ENCODE data around the gene OGT. TPM values are rescaled to one million over a fixed set of nuclear protein-coding genes. Genes with fewer than 3 reads are reported as not detected.
"Not testable (repeated sequence)": the region's sequence is repeated elsewhere in the genome, so short reads cannot be mapped to it uniquely, and the experiment has no call there.

OGT gene
- total RNA-seq, 1 experiment from 2014 or later: 174 TPM

GRCh38 chrX:71504346-71504745, 28.6 kb upstream of the OGT start:
- no peak overlapping the region for H3K27ac ChIP-seq (ENCODE audit: low read length)
- no peak for ATAC-seq
- ChIA-PET CTCF (no interaction called here), POLR2A (no interaction called here)
- H3K9me3 ChIP-seq (ENCODE audit: control insufficient read depth, insufficient read depth, low read depth, low read length): no peaks in the 10 kb centered on the region
- H3K27me3 ChIP-seq (ENCODE audit: control insufficient read depth, insufficient read depth, low read length): no peaks in the 10 kb centered on the region
- H3K36me3 ChIP-seq (ENCODE audit: control insufficient read depth, insufficient read depth, low read length): no peaks in the 10 kb centered on the region
- no peaks in the 10 kb centered on the region for H3K4me1 ChIP-seq (ENCODE audit: control insufficient read depth, insufficient read depth, low read length)
- intact Hi-C loops (cut with micrococcal nuclease; ENCODE audit: unreplicated experiment) (no loop called here), in situ Hi-C loops (cut with HindIII; ENCODE audit: low pct_unique_long_range_greater_than_20kb, low sequenced_read_pairs) (no loop called here)
- no peak overlapping the region for H3K4me3 ChIP-seq (ENCODE audit: low read depth in 2 of 2, low read length in 2 of 2)
- DNase-seq (ENCODE audit: low read depth, low spot score): no peak
- BruUV-seq (replicated peaks): no TSS peak
- TF ChIP-seq POLR2AphosphoS5 (IDR thresholded peaks at IDR 0.05; ENCODE audit: low read depth, low read length) (no peak), CTCF (IDR thresholded peaks at IDR 0.05) (no peak)

GRCh38 chrX:71509289-71509688, 23.6 kb upstream of the OGT start:
- H3K4me3 ChIP-seq (ENCODE audit: low read depth in 2 of 2, low read length in 2 of 2): no peak overlapping the region
- no peaks in the 10 kb centered on the region for H3K9me3 ChIP-seq (ENCODE audit: control insufficient read depth, insufficient read depth, low read depth, low read length)
- BruUV-seq (replicated peaks): no TSS peak
- POLR2A ChIA-PET: no interaction called here
- intact Hi-C loops (cut with micrococcal nuclease; ENCODE audit: unreplicated experiment) (no loop called here), in situ Hi-C loops (cut with HindIII; ENCODE audit: low pct_unique_long_range_greater_than_20kb, low sequenced_read_pairs) (no loop called here)
- TF ChIP-seq TCF7L2 (IDR thresholded peaks at IDR 0.05; ENCODE audit: low read depth, low read length) (no peak), POLR2AphosphoS5 (IDR thresholded peaks at IDR 0.05; ENCODE audit: low read depth, low read length) (no peak), REST (IDR thresholded peaks at IDR 0.05; ENCODE audit: insufficient read depth in 1 of 2, low read depth in 2 of 2, low read length in 1 of 2) (no peak), SIN3A (IDR thresholded peaks at IDR 0.05; ENCODE audit: borderline replicate concordance, insufficient read depth, low read depth, low read length) (no peak), CTCF (IDR thresholded peaks at IDR 0.05) (no peak)
- ATAC-seq (no peak), DNase-seq (ENCODE audit: low read depth, low spot score) (no peak)
- H3K36me3 ChIP-seq (ENCODE audit: control insufficient read depth, insufficient read depth, low read length): no peaks in the 10 kb centered on the region
- no peaks in the 10 kb centered on the region for H3K4me1 ChIP-seq (ENCODE audit: control insufficient read depth, insufficient read depth, low read length)
- no peak overlapping the region for H3K27ac ChIP-seq (ENCODE audit: low read length)
- CTCF ChIA-PET: no interaction called here
- no peaks in the 10 kb centered on the region for H3K27me3 ChIP-seq (ENCODE audit: control insufficient read depth, insufficient read depth, low read length)

- Histone ChIP-seq H3K36me3 (ENCODE audit: control insufficient read depth, insufficient read depth, low read length) (no peaks in the 10 kb centered on the region), H3K4me1 (ENCODE audit: control insufficient read depth, insufficient read depth, low read length) (no peaks in the 10 kb centered on the region), H3K4me3 (ENCODE audit: low read depth in 2 of 2, low read length in 2 of 2) (no peak overlapping the region), H3K27ac (ENCODE audit: low read length) (no peak overlapping the region), H3K9me3 (ENCODE audit: control insufficient read depth, insufficient read depth, low read depth, low read length) (no peaks in the 10 kb centered on the region), H3K27me3 (ENCODE audit: control insufficient read depth, insufficient read depth, low read length) (no peaks in the 10 kb centered on the region)
- ATAC-seq (no peak), DNase-seq (ENCODE audit: low read depth, low spot score) (no peak)
- intact Hi-C loops (cut with micrococcal nuclease; ENCODE audit: unreplicated experiment): no loop called here
- no TSS peak for BruUV-seq (replicated peaks)
- in situ Hi-C loops (cut with HindIII; ENCODE audit: low pct_unique_long_range_greater_than_20kb, low sequenced_read_pairs): no loop called here
- POLR2A ChIA-PET: no interaction called here
- CTCF ChIA-PET: no interaction called here
- TF ChIP-seq TCF7L2 (IDR thresholded peaks at IDR 0.05; ENCODE audit: low read depth, low read length) (no peak), CTCF (IDR thresholded peaks at IDR 0.05) (no peak)
Measured at GRCh38 chrX:71510161-71510560, 22.7 kb upstream of the OGT start.

GRCh38 chrX:71513731-71514130, 19.2 kb upstream of the OGT start:
- POLR2A ChIA-PET: interaction anchor here (0.7 kb wide), 1 partner anchor 19 kb away, joined by 12 read pairs; no protein-coding TSS in a partner anchor
- H3K4me3 ChIP-seq (ENCODE audit: low read depth in 2 of 2, low read length in 2 of 2); CTCF ChIA-PET; H3K27ac ChIP-seq (ENCODE audit: low read length); DNase-seq (ENCODE audit: low read depth, low spot score); intact Hi-C loops (cut with micrococcal nuclease; ENCODE audit: unreplicated experiment); ATAC-seq; H3K27me3 ChIP-seq (ENCODE audit: control insufficient read depth, insufficient read depth, low read length); H3K9me3 ChIP-seq (ENCODE audit: control insufficient read depth, insufficient read depth, low read depth, low read length); H3K4me1 ChIP-seq (ENCODE audit: control insufficient read depth, insufficient read depth, low read length); BruUV-seq (replicated peaks); in situ Hi-C loops (cut with HindIII; ENCODE audit: low pct_unique_long_range_greater_than_20kb, low sequenced_read_pairs); H3K36me3 ChIP-seq (ENCODE audit: control insufficient read depth, insufficient read depth, low read length): not testable (repeated sequence)

Data from Panc1 (cell line).